ENCODE measurements around the gene SLC25A42. TPM values are rescaled to one million over a fixed set of nuclear protein-coding genes. Genes with fewer than 3 reads are reported as not detected.

Gene SLC25A42
- total and polyA plus RNA-seq, 2 donors (not counting 1 experiment from before 2014, with no cell fraction given), result 36.5 to 83.9 TPM

DNA sequence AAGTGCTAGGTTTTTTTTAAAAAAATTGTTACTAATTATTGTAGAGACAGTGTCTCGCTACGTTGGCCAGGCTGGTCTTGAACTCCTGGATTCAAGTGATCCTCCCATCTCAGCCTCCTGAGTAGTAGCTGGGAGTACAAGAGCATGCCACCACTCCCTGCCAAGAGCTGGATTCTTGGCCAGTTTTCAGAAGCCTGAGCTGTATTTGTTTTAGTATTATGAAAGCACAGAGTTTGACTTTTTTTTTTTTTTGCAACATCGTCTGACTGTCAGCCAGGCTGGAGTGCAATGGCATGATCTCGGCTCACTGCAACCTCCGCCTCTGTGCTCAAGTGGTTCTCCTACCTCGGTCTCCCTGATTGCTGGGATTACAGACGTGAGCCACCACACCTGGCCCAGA, 23.4 kb upstream of the SLC25A42 start:
- H3K9me3 Mint-ChIP-seq (ENCODE audit: insufficient read depth), result no peaks in the 10 kb centered on the region
- H3K27ac Mint-ChIP-seq, result peak overlapping the region; percentile 70
- Histone ChIP-seq H3K9ac (ENCODE audit: low read length) (peak overlapping the region; percentile 0), H3K4me1 (ENCODE audit: control insufficient read depth in 2 of 2, insufficient read depth in 2 of 2, low read length in 2 of 2) (peaks cover 16 to 20% of the 10 kb centered on the region in 2 donors), H3K36me3 (replicated peaks in 1 of 2; ENCODE audit: control extremely low read depth in 1 of 2, control insufficient read depth in 1 of 2, extremely low read depth in 1 of 2, insufficient read depth in 2 of 2, low read length in 1 of 2) (peaks cover 10 to 25% of the 10 kb centered on the region in 2 experiments), H3K4me3 (ENCODE audit: control extremely low read depth in 1 of 5, extremely low read depth in 1 of 5, insufficient read depth in 1 of 5, low read depth in 2 of 5, low read length in 4 of 5) (no peak overlapping the region), H4K20me1 (ENCODE audit: control insufficient read depth, insufficient read depth, low read length, poor library complexity, severe bottlenecking) (peaks cover 1% of the 10 kb centered on the region), H3K79me2 (ENCODE audit: control insufficient read depth, insufficient read depth, low read length) (peaks cover 67% of the 10 kb centered on the region), H3K4me2 (replicated peaks; ENCODE audit: low read depth, low read length, poor library complexity, severe bottlenecking) (peak overlapping the region; percentile 33), H2AFZ (ENCODE audit: insufficient read depth, low read depth, low read length, poor library complexity, severe bottlenecking) (peak overlapping the region; percentile 43), H3K27me3 (replicated peaks in 1 of 4; ENCODE audit: control extremely low read depth in 1 of 4, control insufficient read depth in 3 of 4, insufficient read depth in 4 of 4, low read length in 3 of 4) (no peaks in the 10 kb centered on the region), H3K27ac (ENCODE audit: low read length in 2 of 2) (peak overlapping the region; percentile 55 to 71), H3K9me3 (ENCODE audit: control extremely low read depth in 1 of 3, control insufficient read depth in 2 of 3, insufficient read depth in 1 of 3, low read length in 2 of 3) (no peaks in the 10 kb centered on the region)
- ATAC-seq (ENCODE audit: low read depth) (no peak), DNase-seq (no peak)
- H3K4me3 Mint-ChIP-seq, result no peak overlapping the region
- TF ChIP-seq EZH2 (IDR thresholded peaks at IDR 0.05; ENCODE audit: borderline replicate concordance, insufficient read depth, low read depth, low read length, poor library complexity, severe bottlenecking), result no peak
- TF ChIP-seq, protein P1, sequence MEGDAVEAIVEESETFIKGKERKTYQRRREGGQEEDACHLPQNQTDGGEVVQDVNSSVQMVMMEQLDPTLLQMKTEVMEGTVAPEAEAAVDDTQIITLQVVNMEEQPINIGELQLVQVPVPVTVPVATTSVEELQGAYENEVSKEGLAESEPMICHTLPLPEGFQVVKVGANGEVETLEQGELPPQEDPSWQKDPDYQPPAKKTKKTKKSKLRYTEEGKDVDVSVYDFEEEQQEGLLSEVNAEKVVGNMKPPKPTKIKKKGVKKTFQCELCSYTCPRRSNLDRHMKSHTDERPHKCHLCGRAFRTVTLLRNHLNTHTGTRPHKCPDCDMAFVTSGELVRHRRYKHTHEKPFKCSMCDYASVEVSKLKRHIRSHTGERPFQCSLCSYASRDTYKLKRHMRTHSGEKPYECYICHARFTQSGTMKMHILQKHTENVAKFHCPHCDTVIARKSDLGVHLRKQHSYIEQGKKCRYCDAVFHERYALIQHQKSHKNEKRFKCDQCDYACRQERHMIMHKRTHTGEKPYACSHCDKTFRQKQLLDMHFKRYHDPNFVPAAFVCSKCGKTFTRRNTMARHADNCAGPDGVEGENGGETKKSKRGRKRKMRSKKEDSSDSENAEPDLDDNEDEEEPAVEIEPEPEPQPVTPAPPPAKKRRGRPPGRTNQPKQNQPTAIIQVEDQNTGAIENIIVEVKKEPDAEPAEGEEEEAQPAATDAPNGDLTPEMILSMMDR (IDR thresholded peaks at IDR 0.05), result no peak
- H3K27me3 Mint-ChIP-seq, result no peaks in the 10 kb centered on the region
- ChIA-PET CTCF (interaction anchor here (0.7 to 2.4 kb wide), 4 partner anchors 11 to 99 kb away, joined by 3 to 5 read pairs (median 3); no protein-coding TSS in a partner anchor), POLR2A (interaction anchor here (0.6 to 0.7 kb wide), 3 partner anchors 10 to 691 kb away, joined by 3 to 9 read pairs (median 5); no protein-coding TSS in a partner anchor)
- 97% methylated on average over 4 of the region's 7 CpGs for WGBS (ENCODE audit: insufficient coverage)
- intact Hi-C loops (cut with micrococcal nuclease), result no loop called here
- H3K4me1 Mint-ChIP-seq, result peaks cover 17% of the 10 kb centered on the region

DNA sequence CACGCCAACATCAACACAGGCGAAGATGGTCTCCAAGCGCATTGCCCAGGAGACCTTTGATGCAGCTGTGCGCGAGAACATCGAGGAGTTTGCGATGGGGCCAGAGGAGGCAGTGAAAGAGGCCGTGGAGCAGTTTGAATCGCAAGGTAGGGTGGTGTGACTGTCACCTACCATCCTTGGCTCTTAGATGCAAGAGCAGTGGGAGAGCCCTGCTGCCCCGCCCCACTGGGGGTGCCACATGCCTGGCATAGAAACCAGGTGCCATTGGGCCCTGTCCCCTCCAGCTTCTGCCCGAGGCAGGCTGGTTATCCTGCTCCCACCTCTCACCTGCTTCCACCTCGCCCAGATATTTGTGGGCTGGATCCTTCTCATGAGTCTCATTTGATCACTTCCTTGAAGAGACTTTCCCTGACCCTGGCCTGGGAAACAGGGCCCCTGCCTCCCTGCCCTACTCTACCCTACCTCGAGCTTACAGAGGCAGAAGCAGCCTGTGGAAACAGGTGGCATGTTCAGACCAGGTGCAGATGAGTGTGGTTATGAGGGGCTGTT, 21.0 kb upstream of the SLC25A42 start:
- Histone ChIP-seq H3K27me3 (replicated peaks in 1 of 4; ENCODE audit: control extremely low read depth in 1 of 4, control insufficient read depth in 3 of 4, insufficient read depth in 4 of 4, low read length in 3 of 4) (no peaks in the 10 kb centered on the region), H4K20me1 (ENCODE audit: control insufficient read depth, insufficient read depth, low read length, poor library complexity, severe bottlenecking) (no peaks in the 10 kb centered on the region), H3K36me3 (replicated peaks in 1 of 2; ENCODE audit: control extremely low read depth in 1 of 2, control insufficient read depth in 1 of 2, extremely low read depth in 1 of 2, insufficient read depth in 2 of 2, low read length in 1 of 2) (peaks cover 10 to 27% of the 10 kb centered on the region in 2 experiments), H3K27ac (ENCODE audit: low read length in 2 of 2) (no peak overlapping the region), H3K9me3 (ENCODE audit: control extremely low read depth in 1 of 3, control insufficient read depth in 2 of 3, insufficient read depth in 1 of 3, low read length in 2 of 3) (no peaks in the 10 kb centered on the region), H3K9ac (ENCODE audit: low read length) (no peak overlapping the region), H3K4me3 (ENCODE audit: control extremely low read depth in 1 of 5, extremely low read depth in 1 of 5, insufficient read depth in 1 of 5, low read depth in 2 of 5, low read length in 4 of 5) (no peak overlapping the region), H3K4me1 (ENCODE audit: control insufficient read depth in 2 of 2, insufficient read depth in 2 of 2, low read length in 2 of 2) (peaks cover 16 to 20% of the 10 kb centered on the region in 2 donors), H3K4me2 (replicated peaks; ENCODE audit: low read depth, low read length, poor library complexity, severe bottlenecking) (no peak overlapping the region), H3K79me2 (ENCODE audit: control insufficient read depth, insufficient read depth, low read length) (peaks cover 56% of the 10 kb centered on the region), H2AFZ (ENCODE audit: insufficient read depth, low read depth, low read length, poor library complexity, severe bottlenecking) (no peak overlapping the region)
- POLR2A ChIA-PET, result no interaction called here
- Mint-ChIP-seq H3K4me3 (no peak overlapping the region), H3K27ac (no peak overlapping the region), H3K27me3 (no peaks in the 10 kb centered on the region), H3K4me1 (peaks cover 17% of the 10 kb centered on the region), H3K9me3 (ENCODE audit: insufficient read depth) (no peaks in the 10 kb centered on the region)
- 97% methylated on average over 12 of the region's 13 CpGs for WGBS (ENCODE audit: insufficient coverage)
- intact Hi-C loops (cut with micrococcal nuclease), result no loop called here
- ATAC-seq (ENCODE audit: low read depth) (no peak), DNase-seq (no peak)
- TF ChIP-seq, protein P1 (IDR thresholded peaks at IDR 0.05), result no peak
- no peak for TF ChIP-seq EZH2 (IDR thresholded peaks at IDR 0.05; ENCODE audit: borderline replicate concordance, insufficient read depth, low read depth, low read length, poor library complexity, severe bottlenecking)
- CTCF ChIA-PET, result no interaction called here
